AG04449 (cell line): ENCODE results near the gene ISG20L2.

Source experiments
- CTCF ChIA-PET: fragments of 350-600 bp; formaldehyde crosslinking; extraction: SDS; loops from one replicate; lab custom pipeline; 2021; ENCODE audit warnings: antibody characterized with exemption; lab: Yijun Ruan, JAX
- POLR2A ChIA-PET: fragments of 400-600, 350-600 bp; formaldehyde crosslinking; extraction: SDS; loops from one replicate; lab custom pipeline; 2020; ENCODE audit warnings: antibody characterized with exemption, inconsistent platforms; lab: Yijun Ruan, JAX
- DNase-seq: peaks from one replicate; pipeline ENCODE4 v3.0.0-alpha.2; 2010; ENCODE audit warnings: low read depth, low spot score
- H3K4me3 ChIP-seq: 2 replicates; pipeline ENCODE4 v1.5.1; 2011; ENCODE audit warnings: low read depth, mild to moderate bottlenecking, control low read depth, low read length
- CTCF ChIP-seq: IDR thresholded peaks from one replicate; pipeline ENCODE4 v1.5.1; 2011; ENCODE audit warnings: mild to moderate bottlenecking, moderate library complexity, low read length, control low read depth, inconsistent platforms; ENCODE audit not compliant: insufficient read depth; ENCODE audit errors: missing control alignments

ISG20L2 gene

GRCh38 chr1:156728599-156729462 lies at the start of gene ISG20L2:
ISG20L2 (minus strand) TSS chr1:156728766; CDS start chr1:156727652, 1,114 bp downstream.
- peak; percentile 84 for DNase-seq
- ChIA-PET POLR2A (interaction anchor here (0.5 to 2.3 kb wide), 16 partner anchors 10 to 199 kb away, joined by 3 to 18 read pairs (median 4); partner anchors contain the start of genes HDGF, MRPL24, NTRK1 and PRCC), CTCF (interaction anchor here (0.6 to 41.3 kb wide), 15 partner anchors 7 to 198 kb away, joined by 3 to 2951 read pairs (median 36); partner anchors contain the start of genes CRABP2, INSRR, MRPL24 and NES)
- TF ChIP-seq CTCF = no peak
- H3K4me3 ChIP-seq = peak within 1 kb of the TSS; percentile 99

GRCh38 chr1:156777573-156777972 lies 49.0 kb upstream of the ISG20L2 start:
- TF ChIP-seq CTCF = no peak
- ChIA-PET CTCF (interaction anchor here (1.2 to 5.0 kb wide), 6 partner anchors 13 to 88 kb away, joined by 3 to 19 read pairs (median 8); partner anchors contain the start of gene NTRK1), POLR2A (no interaction called here)
- no peak for DNase-seq
- no peak overlapping the region for H3K4me3 ChIP-seq

- no peak for TF ChIP-seq CTCF
- ChIA-PET POLR2A (interaction anchor here (1.1 kb wide), 1 partner anchor 10 kb away, joined by 3 read pairs; the partner anchor contains the start of gene PRCC), CTCF (interaction anchor here (0.7 to 5.0 kb wide), 6 partner anchors 13 to 87 kb away, joined by 3 to 19 read pairs (median 4); partner anchors contain the start of gene NTRK1)
- DNase-seq = no peak
- H3K4me3 ChIP-seq = no peak overlapping the region
Measured at GRCh38 chr1:156776942-156777341, 48.4 kb upstream of the ISG20L2 start.

- ChIA-PET CTCF (interaction anchor here (1.3 to 5.0 kb wide), 3 partner anchors 22 to 152 kb away, joined by 3 to 19 read pairs (median 3); no protein-coding TSS in a partner anchor), POLR2A (interaction anchor here (0.6 kb wide), 1 partner anchor 85 kb away, joined by 3 read pairs; the partner anchor contains the start of gene NTRK1)
- TF ChIP-seq CTCF = no peak
Measured at GRCh38 chr1:156775799-156776198, 47.2 kb upstream of the ISG20L2 start.

GRCh38 chr1:156773607-156774006 lies 45.0 kb upstream of the ISG20L2 start:
- no peak overlapping the region for H3K4me3 ChIP-seq
- no peak for TF ChIP-seq CTCF
- POLR2A ChIA-PET = no interaction called here
- CTCF ChIA-PET = interaction anchor here (1.2 to 9.6 kb wide), 5 partner anchors 15 to 85 kb away, joined by 3 to 69 read pairs (median 19); partner anchors contain the start of genes ISG20L2 and METTL25B
- no peak for DNase-seq

More at GRCh38 chr1:156775799-156776198, 47.2 kb upstream of the ISG20L2 start:
- DNase-seq = no peak
- H3K4me3 ChIP-seq = no peak overlapping the region
